Activated gamma-delta T cell treated with Interleukin-2 at 50 U/mL for 16 hours (primary cell): ENCODE results near the gene UBE2F.
"Not testable (repeated sequence)": the region's sequence is repeated elsewhere in the genome, so short reads cannot be mapped to it uniquely, and the experiment has no call there.

Source experiments
- DNase-seq: peaks from one replicate; pipeline ENCODE4 v3.0.0-alpha.2; 2020

Gene UBE2F

GRCh38 chr2:238022594-238023157, 55.9 kb downstream of the UBE2F start:
- no peak for DNase-seq

GRCh38 chr2:238023608-238024007, 56.8 kb downstream of the UBE2F start:
- DNase-seq, result no peak

DNA sequence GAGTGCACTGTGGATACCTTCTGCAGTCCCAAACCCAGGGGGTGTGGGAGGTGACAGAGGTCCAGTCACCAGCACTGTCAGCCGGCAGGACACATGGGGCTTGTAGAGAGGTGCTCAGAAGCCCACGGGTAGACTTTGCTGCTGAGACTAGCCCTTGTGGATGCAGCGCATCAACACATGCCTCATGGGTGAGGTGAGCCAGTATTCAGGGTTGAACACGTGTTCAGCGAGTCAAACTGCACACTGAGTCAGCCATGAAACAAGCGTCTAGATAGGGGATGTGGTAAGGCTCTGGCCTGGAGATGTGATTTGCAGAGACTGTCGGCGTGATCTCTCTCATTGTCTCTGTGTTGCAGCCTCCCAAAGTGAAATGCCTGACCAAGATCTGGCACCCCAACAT, 58.2 kb downstream of the UBE2F start:
- DNase-seq, result no peak

GRCh38 chr2:238025741-238026360, 59.0 kb downstream of the UBE2F start:
- no peak for DNase-seq

DNA sequence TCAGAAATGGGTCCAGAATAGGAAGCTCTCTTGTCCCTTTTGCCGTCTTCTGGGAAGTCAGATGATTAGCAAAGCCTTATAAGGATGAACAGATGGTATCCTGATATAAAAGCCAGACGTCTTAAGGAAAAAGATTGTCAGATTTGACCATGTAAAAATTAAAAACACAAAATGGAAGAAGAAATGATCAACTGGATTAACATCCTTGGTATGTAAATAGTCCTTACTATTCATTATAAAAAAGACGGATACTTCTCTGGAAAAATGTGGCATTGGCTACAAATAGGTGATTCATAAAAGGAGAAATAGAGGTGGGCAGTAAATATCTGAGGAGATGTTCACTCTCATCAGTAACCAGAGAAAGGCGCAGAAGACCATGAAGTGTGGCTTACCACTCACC, 60.2 kb downstream of the UBE2F start:
- DNase-seq, result no peak

- no peak for DNase-seq
Measured at GRCh38 chr2:238027591-238028415, 61.0 kb downstream of the UBE2F start.

GRCh38 chr2:238029853-238030252, 63.0 kb downstream of the UBE2F start:
- DNase-seq, result no peak

- no peak for DNase-seq
Measured at GRCh38 chr2:238030422-238031155, 63.8 kb downstream of the UBE2F start.

DNA sequence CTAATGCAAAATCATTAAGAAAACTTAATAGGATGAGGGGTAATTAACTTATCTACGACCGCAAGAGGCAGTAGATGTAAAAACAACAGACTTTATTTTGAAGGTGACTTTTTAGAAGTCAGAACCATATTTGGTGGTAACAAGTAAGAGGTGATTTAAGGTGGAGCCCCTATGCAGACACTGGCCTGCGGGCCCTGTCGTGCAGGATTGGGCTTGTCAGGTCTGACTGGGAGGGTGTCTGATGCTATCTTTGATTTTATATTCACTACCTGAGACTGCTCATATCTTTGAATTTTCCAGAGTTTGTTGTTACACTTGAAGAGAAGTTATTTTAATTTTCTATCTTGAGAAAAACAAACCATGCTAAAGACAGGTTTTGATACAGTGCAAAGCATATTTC, 64.9 kb downstream of the UBE2F start:
- no peak for DNase-seq

DNA sequence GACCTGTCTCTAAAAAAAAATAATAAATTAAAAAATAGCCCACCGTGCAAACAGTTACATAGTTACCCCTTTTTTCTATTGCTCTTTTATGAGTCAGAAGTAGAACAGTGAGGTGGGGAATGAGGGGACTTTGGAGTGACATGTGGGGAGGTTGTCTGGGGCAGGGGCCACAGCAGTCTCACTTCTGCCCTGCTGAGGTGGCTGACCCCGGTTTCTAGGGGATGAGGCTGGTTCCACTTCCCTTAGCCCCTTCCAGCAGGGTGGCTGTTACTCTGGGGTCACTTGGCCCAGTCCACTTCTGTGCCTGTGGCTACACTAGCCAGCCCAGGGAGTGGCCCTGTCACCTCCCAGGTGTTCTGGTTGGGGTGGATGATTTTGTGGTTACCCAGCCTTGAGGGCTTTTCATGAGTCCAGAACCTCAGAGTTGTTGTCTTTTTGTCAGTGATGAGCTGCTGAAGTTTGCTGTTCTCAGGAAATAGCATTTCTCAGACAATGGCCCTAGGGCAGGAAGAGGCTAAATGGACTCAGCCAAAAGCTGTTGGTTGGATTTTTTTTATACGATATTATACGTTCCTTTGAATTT, 66.0 kb downstream of the UBE2F start:
- DNase-seq, result no peak

GRCh38 chr2:238033991-238034390, 67.2 kb downstream of the UBE2F start:
- not testable (repeated sequence) for DNase-seq

GRCh38 chr2:238038203-238038602, 71.4 kb downstream of the UBE2F start:
- DNase-seq, result no peak

- DNase-seq, result no peak
Measured at GRCh38 chr2:238039151-238039550, 72.3 kb downstream of the UBE2F start.

GRCh38 chr2:238039985-238040384, 73.2 kb downstream of the UBE2F start:
- no peak for DNase-seq

- no peak for DNase-seq
Measured at GRCh38 chr2:238040918-238041317, 74.1 kb downstream of the UBE2F start.

DNA sequence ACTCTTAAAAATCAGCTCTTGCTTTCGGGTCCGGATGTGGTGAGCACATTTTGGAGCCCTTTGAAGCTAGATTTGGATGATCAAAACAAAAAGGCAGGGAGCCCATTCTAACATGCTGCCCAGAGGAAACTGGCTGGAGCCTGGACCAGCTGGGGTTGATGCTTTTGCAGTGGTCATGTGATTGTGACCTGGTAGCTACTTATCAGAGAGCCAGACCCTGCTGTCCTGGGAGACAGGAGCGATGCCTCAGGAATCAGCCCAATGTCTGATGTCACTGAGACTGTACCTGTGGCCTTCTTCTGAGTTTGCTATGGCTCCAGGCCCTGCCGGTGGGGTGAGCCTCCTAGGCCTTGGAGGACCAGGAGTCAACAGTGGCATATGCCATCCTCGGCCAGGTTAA, 75.3 kb downstream of the UBE2F start:
- no peak for DNase-seq

GRCh38 chr2:238042849-238043584, 76.2 kb downstream of the UBE2F start:
- DNase-seq, result no peak

GRCh38 chr2:238043851-238044250, 77.0 kb downstream of the UBE2F start:
- no peak for DNase-seq

DNA sequence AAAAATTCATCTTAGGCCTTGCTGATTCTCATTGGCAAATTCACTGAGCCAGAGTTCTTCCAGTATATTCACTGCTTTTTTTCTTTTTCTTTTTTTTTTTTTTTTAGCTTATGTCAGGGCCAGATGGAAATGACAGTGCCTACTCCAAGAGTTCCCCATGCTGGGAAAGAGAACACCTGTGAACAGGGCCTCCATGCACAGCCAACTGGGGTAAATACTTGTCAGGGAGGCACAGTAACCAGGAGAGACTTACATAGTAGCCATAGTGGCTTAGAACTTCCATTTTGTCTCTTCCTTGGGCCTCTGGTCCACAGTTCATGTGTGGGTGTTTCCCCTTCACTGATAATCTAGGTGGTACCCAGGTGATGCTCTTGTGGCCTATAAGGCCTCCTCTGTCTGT, 78.8 kb downstream of the UBE2F start:
- DNase-seq, result no peak

GRCh38 chr2:238046725-238047270, 80.0 kb downstream of the UBE2F start:
- DNase-seq, result no peak

- no peak for DNase-seq
Measured at GRCh38 chr2:238053191-238053776, 86.5 kb downstream of the UBE2F start.

- no peak for DNase-seq
Measured at GRCh38 chr2:238055841-238056240, 89.0 kb downstream of the UBE2F start.
